ENCODE data around the gene CELA1. TPM values are rescaled to one million over a fixed set of nuclear protein-coding genes. Genes with fewer than 3 reads are reported as not detected.

The CELA1 gene
- total and polyA plus RNA-seq, 10 of the 15 experiments (the other 5 are each of a cell fraction or from before 2014, with no cell fraction given) = not detected

- peak; percentile 51; the same call in 1 of the 2 replicates for TF ChIP-seq RB1 (IDR thresholded peaks at IDR 0.05; ENCODE audit: borderline replicate concordance)
Observed at GRCh38 chr12:51341251-51342007, 5.0 kb downstream of the CELA1 start (continued).

- H3K4me1 ChIP-seq (ENCODE audit: control insufficient read depth, insufficient read depth, low read length) = peaks cover 20% of the 10 kb centered on the region
- no peak for DNase-seq (ENCODE audit: low read depth, low spot score)
- no peak overlapping the region for H3K9ac ChIP-seq (ENCODE audit: control insufficient read depth, insufficient read depth, low read length)
- no peak for ATAC-seq
- intact Hi-C loops (cut with micrococcal nuclease; ENCODE audit: unreplicated experiment) = loop anchor here (2.0 kb wide), 1 partner anchor 293 kb away; no protein-coding TSS in a partner anchor
- ChIA-PET RAD21 (ENCODE audit: unreplicated experiment) (interaction anchor here (1.4 to 3.9 kb wide), 9 partner anchors 11 to 575 kb away, joined by 3 to 49 read pairs (median 19); partner anchors contain the start of genes ATF1, LETMD1, SLC11A2 and SMAGP), POLR2A (interaction anchor here (0.7 kb wide), 1 partner anchor 35 kb away, joined by 6 read pairs; no protein-coding TSS in a partner anchor), CTCF (interaction anchor here (1.2 to 6.5 kb wide), 9 partner anchors 13 to 1261 kb away, joined by 3 to 93 read pairs (median 40); partner anchors contain the start of genes LETMD1 and SMAGP), SMC1A (ENCODE audit: uncharacterized antibody, unreplicated experiment) (interaction anchor here (0.9 to 4.4 kb wide), 7 partner anchors 11 to 414 kb away, joined by 5 to 67 read pairs (median 27); partner anchors contain the start of genes BIN2 and SMAGP)
- no peaks in the 10 kb centered on the region for H3K36me3 ChIP-seq (ENCODE audit: control insufficient read depth in 2 of 2, insufficient read depth in 2 of 2, low read length in 1 of 2)
- TF ChIP-seq ZZZ3 (IDR thresholded peaks at IDR 0.05; ENCODE audit: control insufficient read depth, insufficient read length, low read depth) = no peak
- TF ChIP-seq RBBP5 (conservative IDR thresholded peaks at IDR 0.05) = no peak
- no peak for TF ChIP-seq MXI1 (IDR thresholded peaks at IDR 0.05; ENCODE audit: low read depth, low read length)
- no peak for TF ChIP-seq HDAC6 (IDR thresholded peaks at IDR 0.05; ENCODE audit: unreplicated experiment)
- TF ChIP-seq, protein P1, sequence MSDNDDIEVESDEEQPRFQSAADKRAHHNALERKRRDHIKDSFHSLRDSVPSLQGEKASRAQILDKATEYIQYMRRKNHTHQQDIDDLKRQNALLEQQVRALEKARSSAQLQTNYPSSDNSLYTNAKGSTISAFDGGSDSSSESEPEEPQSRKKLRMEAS (IDR thresholded peaks at IDR 0.05; ENCODE audit: low read depth, low read length) = no peak
- no peak for TF ChIP-seq CBX5 (IDR thresholded peaks at IDR 0.05; ENCODE audit: low read depth)
- no peak for TF ChIP-seq LARP7 (IDR thresholded peaks at IDR 0.05)
- TF ChIP-seq SMAD1 (IDR thresholded peaks at IDR 0.05; ENCODE audit: low read depth, partially characterized antibody) = no peak
- TF ChIP-seq MEF2A (IDR thresholded peaks at IDR 0.05; ENCODE audit: insufficient read depth, low read depth, low read length) = no peak
- TF ChIP-seq HCFC1 (IDR thresholded peaks at IDR 0.05; ENCODE audit: low read length) = no peak
- no peak for TF ChIP-seq EGR1 (IDR thresholded peaks at IDR 0.05; ENCODE audit: borderline replicate concordance in 1 of 2, low read depth in 2 of 2, low read length in 2 of 2)
- no peak for TF ChIP-seq E2F4 (IDR thresholded peaks at IDR 0.05; ENCODE audit: low read depth, low read length)
- no peak for TF ChIP-seq CHD4 (IDR thresholded peaks at IDR 0.05)
- TF ChIP-seq IRF3 (IDR thresholded peaks at IDR 0.05) = no peak
- H3K9me3 ChIP-seq (replicated peaks; ENCODE audit: control insufficient read depth, insufficient read depth, low read length) = no peaks in the 10 kb centered on the region
- WGBS (ENCODE audit: insufficient coverage, insufficient replicate concordance, low lambda C conversion rate, missing lambda C conversion rate) = 61% methylated on average over 6 of the region's 6 CpGs
- no peaks in the 10 kb centered on the region for H3K79me2 ChIP-seq (ENCODE audit: control insufficient read depth, insufficient read depth, low read length)
- no peak overlapping the region for H3K4me2 ChIP-seq (ENCODE audit: control insufficient read depth, insufficient read depth)
- no peaks in the 10 kb centered on the region for H4K20me1 ChIP-seq (ENCODE audit: control insufficient read depth, insufficient read depth)
- FAIRE-seq = no peak
- H3K27ac ChIP-seq (ENCODE audit: control insufficient read depth, insufficient read depth) = no peak overlapping the region
- BruUV-seq (replicated peaks) = no TSS peak
- H2AFZ ChIP-seq (ENCODE audit: control insufficient read depth, low read depth, low read length) = no peak overlapping the region
- H3K4me3 ChIP-seq = no peak overlapping the region
- in situ Hi-C loops (cut with MboI) = loop anchor here (5.0 kb wide), 2 partner anchors 72 to 292 kb away; partner anchors contain the start of gene LETMD1
- no peaks in the 10 kb centered on the region for H3K27me3 ChIP-seq (replicated peaks in 1 of 2; ENCODE audit: control insufficient read depth in 2 of 2, insufficient read depth in 2 of 2, low read length in 1 of 2)
Observed at GRCh38 chr12:51339750-51340149, 6.7 kb downstream of the CELA1 start.
